HEK293 (cell line): ENCODE results near the gene TMEM127.
A peak's percentile ranks its signal among the peaks of the same experiment; 100 is the strongest.

Experiments
- IKZF3 ChIP-seq: fragments of 450-650 bp; IDR thresholded peaks from 2 replicates; pipeline ENCODE4 v1.5.0; 2018; ENCODE audit warnings: missing biosample characterization, mild to moderate bottlenecking, missing genetic modification characterization, moderate library complexity
- KLF9 ChIP-seq: fragments of 450-650 bp; formaldehyde crosslinking; IDR thresholded peaks from 2 replicates; pipeline ENCODE4 v1.5.1; 2016; ENCODE audit warnings: missing biosample characterization, missing genetic modification characterization, low read depth
- PRDM1 ChIP-seq: fragments of 450-650 bp; formaldehyde crosslinking; IDR thresholded peaks from 2 replicates; pipeline ENCODE4; 2016; ENCODE audit warnings: missing biosample characterization, missing genetic modification characterization
- RBAK ChIP-seq: fragments of 450-650 bp; formaldehyde crosslinking; IDR thresholded peaks from 2 replicates; pipeline ENCODE4 v1.5.1; 2016; ENCODE audit warnings: missing biosample characterization, missing genetic modification characterization
- TRIM28 ChIP-seq: IDR thresholded peaks from 2 replicates; pipeline ENCODE4 v1.6.1; 2011; ENCODE audit warnings: low read length, control low read depth, borderline replicate concordance
- WT1 ChIP-seq: fragments of 450-650 bp; formaldehyde crosslinking; IDR thresholded peaks from 2 replicates; pipeline ENCODE4 v1.5.1; 2016; ENCODE audit warnings: missing biosample characterization, missing genetic modification characterization
- ZBTB17 ChIP-seq: fragments of 450-650 bp; formaldehyde crosslinking; IDR thresholded peaks from 2 replicates; pipeline ENCODE4 v1.5.1; 2016; ENCODE audit warnings: missing biosample characterization, missing genetic modification characterization
- ZBTB48 ChIP-seq: fragments of 450-650 bp; formaldehyde crosslinking; IDR thresholded peaks from 2 replicates; pipeline ENCODE4 v1.5.1; 2016; ENCODE audit warnings: missing biosample characterization, missing genetic modification characterization
- ZFP37 ChIP-seq: fragments of 450-650 bp; formaldehyde crosslinking; IDR thresholded peaks from 2 replicates; pipeline ENCODE4 v1.5.1; 2016; ENCODE audit warnings: missing biosample characterization, missing genetic modification characterization
- ZFP41 ChIP-seq: fragments of 450-650 bp; formaldehyde crosslinking; IDR thresholded peaks from 2 replicates; pipeline ENCODE4 v1.5.1; 2016; ENCODE audit warnings: missing biosample characterization, missing genetic modification characterization, borderline replicate concordance
- ZIC2 ChIP-seq: fragments of 450-650 bp; formaldehyde crosslinking; IDR thresholded peaks from 2 replicates; pipeline ENCODE4 v1.5.1; 2016; ENCODE audit warnings: missing biosample characterization, missing genetic modification characterization
- ZNF112 ChIP-seq: fragments of 450-650 bp; formaldehyde crosslinking; IDR thresholded peaks from 2 replicates; pipeline ENCODE4 v1.5.0; 2017; ENCODE audit warnings: missing biosample characterization, missing genetic modification characterization
- ZNF133 ChIP-seq: fragments of 450-650 bp; formaldehyde crosslinking; IDR thresholded peaks from 2 replicates; pipeline ENCODE4 v1.5.1; 2016; ENCODE audit warnings: missing biosample characterization, missing genetic modification characterization
- ZNF174 ChIP-seq: fragments of 450-650 bp; formaldehyde crosslinking; IDR thresholded peaks from 2 replicates; pipeline ENCODE4 v1.5.0; 2017; ENCODE audit warnings: missing biosample characterization, mild to moderate bottlenecking, missing genetic modification characterization
- ZNF184 ChIP-seq: fragments of 450-650 bp; IDR thresholded peaks from 2 replicates; pipeline ENCODE4 v1.5.1; 2018; ENCODE audit warnings: missing biosample characterization, mild to moderate bottlenecking, missing genetic modification characterization
- ZNF211 ChIP-seq: fragments of 450-650 bp; formaldehyde crosslinking; IDR thresholded peaks from 2 replicates; pipeline ENCODE4 v1.5.1; 2016; ENCODE audit warnings: low read depth, missing biosample characterization, missing genetic modification characterization
- ZNF23 ChIP-seq: fragments of 450-650 bp; formaldehyde crosslinking; IDR thresholded peaks from 2 replicates; pipeline ENCODE4 v1.5.1; 2016; ENCODE audit warnings: missing biosample characterization, missing genetic modification characterization, borderline replicate concordance
- ZNF239 ChIP-seq: fragments of 450-650 bp; formaldehyde crosslinking; IDR thresholded peaks from 2 replicates; pipeline ENCODE4 v1.5.1; 2016; ENCODE audit warnings: missing biosample characterization, missing genetic modification characterization
- ZNF311 ChIP-seq: fragments of 450-650 bp; formaldehyde crosslinking; IDR thresholded peaks from 2 replicates; pipeline ENCODE4 v1.5.1; 2017; ENCODE audit warnings: missing biosample characterization, missing genetic modification characterization, borderline replicate concordance
- ZNF324 ChIP-seq: fragments of 450-650 bp; formaldehyde crosslinking; IDR thresholded peaks from 2 replicates; pipeline ENCODE4 v1.5.1; 2016; ENCODE audit warnings: missing biosample characterization, missing genetic modification characterization
- ZNF473 ChIP-seq: fragments of 450-650 bp; formaldehyde crosslinking; IDR thresholded peaks from 2 replicates; pipeline ENCODE4 v1.5.1; 2017; ENCODE audit warnings: missing biosample characterization, missing genetic modification characterization
- ZNF48 ChIP-seq: fragments of 450-650 bp; formaldehyde crosslinking; IDR thresholded peaks from 2 replicates; pipeline ENCODE4 v1.5.1; 2016; ENCODE audit warnings: missing biosample characterization, missing genetic modification characterization
- ZNF510 ChIP-seq: fragments of 450-650 bp; formaldehyde crosslinking; IDR thresholded peaks from 2 replicates; pipeline ENCODE4 v1.5.1; 2018; ENCODE audit warnings: mild to moderate bottlenecking, missing genetic modification characterization, missing biosample characterization; ENCODE audit not compliant: insufficient replicate concordance
- ZNF521 ChIP-seq: fragments of 450-650 bp; formaldehyde crosslinking; IDR thresholded peaks from 2 replicates; pipeline ENCODE4 v1.5.1; 2017; ENCODE audit warnings: missing biosample characterization, mild to moderate bottlenecking, missing genetic modification characterization
- ZNF529 ChIP-seq: fragments of 450-650 bp; formaldehyde crosslinking; IDR thresholded peaks from 2 replicates; pipeline ENCODE4 v1.5.1; 2017; ENCODE audit warnings: missing genetic modification characterization, missing biosample characterization; ENCODE audit not compliant: insufficient replicate concordance
- ZNF544 ChIP-seq: fragments of 450-650 bp; formaldehyde crosslinking; IDR thresholded peaks from 2 replicates; pipeline ENCODE4 v1.5.0; 2017; ENCODE audit warnings: missing biosample characterization, missing genetic modification characterization
- ZNF555 ChIP-seq: fragments of 450-650 bp; formaldehyde crosslinking; conservative IDR thresholded peaks from 2 replicates; pipeline ENCODE4 v1.5.1; 2017; ENCODE audit warnings: missing biosample characterization, mild to moderate bottlenecking, missing genetic modification characterization, inconsistent platforms
- ZNF670 ChIP-seq: fragments of 450-650 bp; formaldehyde crosslinking; IDR thresholded peaks from 2 replicates; pipeline ENCODE4 v1.5.1; 2016; ENCODE audit warnings: missing biosample characterization, missing genetic modification characterization, low read depth
- ZNF701 ChIP-seq: fragments of 450-650 bp; formaldehyde crosslinking; IDR thresholded peaks from 2 replicates; pipeline ENCODE4 v1.5.1; 2016; ENCODE audit warnings: missing biosample characterization, missing genetic modification characterization
- TF ChIP-seq, protein P1 (sequence below): fragments of 450-650 bp; formaldehyde crosslinking; IDR thresholded peaks from 2 replicates; pipeline ENCODE4 v1.5.1; 2016; ENCODE audit warnings: missing biosample characterization, missing genetic modification characterization
- TF ChIP-seq, protein P2 (sequence below): fragments of 450-650 bp; formaldehyde crosslinking; IDR thresholded peaks from 2 replicates; pipeline ENCODE4 v1.5.1; 2016; ENCODE audit warnings: missing biosample characterization, missing genetic modification characterization
- TF ChIP-seq, protein P3 (sequence below): fragments of 450-650 bp; formaldehyde crosslinking; IDR thresholded peaks from 2 replicates; pipeline ENCODE4 v1.5.1; 2016; ENCODE audit warnings: missing biosample characterization, missing genetic modification characterization
- TF ChIP-seq, protein P4 (sequence below): fragments of 450-650 bp; formaldehyde crosslinking; IDR thresholded peaks from 2 replicates; pipeline ENCODE4 v1.5.0; 2017; ENCODE audit warnings: missing biosample characterization, missing genetic modification characterization, borderline replicate concordance
- TF ChIP-seq, protein P5 (sequence below): fragments of 450-650 bp; formaldehyde crosslinking; IDR thresholded peaks from 2 replicates; pipeline ENCODE4 v1.5.1; 2016; ENCODE audit warnings: missing biosample characterization, missing genetic modification characterization

The TMEM127 gene

DNA sequence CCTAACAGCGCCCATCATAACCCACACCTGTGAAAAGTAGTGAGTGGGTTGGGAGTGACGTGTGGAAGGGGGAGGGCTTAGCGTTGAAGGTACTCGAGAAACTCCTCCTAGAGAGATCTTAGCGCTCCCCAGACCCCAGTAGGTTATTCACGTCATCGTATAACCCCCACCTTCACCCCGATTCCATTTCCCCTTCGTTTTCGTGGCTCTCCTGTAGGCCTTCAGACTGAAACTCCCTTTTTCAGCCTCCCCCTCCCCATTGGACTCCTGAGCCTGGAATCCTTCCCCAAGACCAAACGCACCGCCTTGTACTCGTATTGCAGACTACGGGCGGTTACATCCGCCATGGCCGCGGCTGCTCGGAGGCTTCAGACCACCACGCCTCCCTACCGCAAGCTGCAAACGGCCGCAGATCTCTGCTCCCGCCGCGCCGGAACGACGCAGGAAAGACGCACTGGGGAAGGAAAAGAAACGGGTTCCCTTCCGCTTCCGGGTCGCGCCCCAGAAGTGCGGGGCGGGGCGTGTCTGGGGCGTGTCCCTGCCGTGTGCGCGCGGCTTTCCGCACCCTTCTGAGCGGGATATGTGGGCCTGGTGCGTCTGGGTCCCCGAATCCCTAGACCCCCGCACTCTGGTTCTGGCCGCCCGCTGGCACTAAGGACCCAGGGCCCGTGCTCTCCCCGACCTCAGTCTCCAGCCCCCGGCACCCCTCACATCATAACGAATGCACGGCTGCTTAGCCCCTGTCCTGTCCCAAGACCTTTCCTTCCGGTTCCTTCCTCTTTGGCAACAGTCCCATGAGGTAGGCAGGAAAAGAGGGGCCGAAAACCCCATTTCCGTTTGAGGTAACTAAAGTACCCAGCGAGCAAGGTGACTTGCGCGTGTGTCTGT, 39.5 kb upstream of the TMEM127 start, which contains the start of gene SNRNP200 (continued):
- TF ChIP-seq, protein P1, sequence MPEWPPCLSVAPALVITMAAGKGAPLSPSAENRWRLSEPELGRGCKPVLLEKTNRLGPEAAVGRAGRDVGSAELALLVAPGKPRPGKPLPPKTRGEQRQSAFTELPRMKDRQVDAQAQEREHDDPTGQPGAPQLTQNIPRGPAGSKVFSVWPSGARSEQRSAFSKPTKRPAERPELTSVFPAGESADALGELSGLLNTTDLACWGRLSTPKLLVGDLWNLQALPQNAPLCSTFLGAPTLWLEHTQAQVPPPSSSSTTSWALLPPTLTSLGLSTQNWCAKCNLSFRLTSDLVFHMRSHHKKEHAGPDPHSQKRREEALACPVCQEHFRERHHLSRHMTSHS (tag by site-specific recombination), result no peak
- TF ChIP-seq, protein P2, sequence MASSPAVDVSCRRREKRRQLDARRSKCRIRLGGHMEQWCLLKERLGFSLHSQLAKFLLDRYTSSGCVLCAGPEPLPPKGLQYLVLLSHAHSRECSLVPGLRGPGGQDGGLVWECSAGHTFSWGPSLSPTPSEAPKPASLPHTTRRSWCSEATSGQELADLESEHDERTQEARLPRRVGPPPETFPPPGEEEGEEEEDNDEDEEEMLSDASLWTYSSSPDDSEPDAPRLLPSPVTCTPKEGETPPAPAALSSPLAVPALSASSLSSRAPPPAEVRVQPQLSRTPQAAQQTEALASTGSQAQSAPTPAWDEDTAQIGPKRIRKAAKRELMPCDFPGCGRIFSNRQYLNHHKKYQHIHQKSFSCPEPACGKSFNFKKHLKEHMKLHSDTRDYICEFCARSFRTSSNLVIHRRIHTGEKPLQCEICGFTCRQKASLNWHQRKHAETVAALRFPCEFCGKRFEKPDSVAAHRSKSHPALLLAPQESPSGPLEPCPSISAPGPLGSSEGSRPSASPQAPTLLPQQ (tag by site-specific recombination), result peak; percentile 33; the same call in 1 of the 2 replicates
- no peak for TF ChIP-seq ZNF473
- no peak for TF ChIP-seq ZNF23 (tag by site-specific recombination)
- TF ChIP-seq, protein P3, sequence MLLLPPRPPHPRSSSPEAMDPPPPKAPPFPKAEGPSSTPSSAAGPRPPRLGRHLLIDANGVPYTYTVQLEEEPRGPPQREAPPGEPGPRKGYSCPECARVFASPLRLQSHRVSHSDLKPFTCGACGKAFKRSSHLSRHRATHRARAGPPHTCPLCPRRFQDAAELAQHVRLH (tag by site-specific recombination), result no peak
- TF ChIP-seq ZNF521 (tag by site-specific recombination), result no peak
- no peak for TF ChIP-seq ZNF112
- TF ChIP-seq ZNF48 (tag by site-specific recombination), result no peak
- TF ChIP-seq, protein P4, sequence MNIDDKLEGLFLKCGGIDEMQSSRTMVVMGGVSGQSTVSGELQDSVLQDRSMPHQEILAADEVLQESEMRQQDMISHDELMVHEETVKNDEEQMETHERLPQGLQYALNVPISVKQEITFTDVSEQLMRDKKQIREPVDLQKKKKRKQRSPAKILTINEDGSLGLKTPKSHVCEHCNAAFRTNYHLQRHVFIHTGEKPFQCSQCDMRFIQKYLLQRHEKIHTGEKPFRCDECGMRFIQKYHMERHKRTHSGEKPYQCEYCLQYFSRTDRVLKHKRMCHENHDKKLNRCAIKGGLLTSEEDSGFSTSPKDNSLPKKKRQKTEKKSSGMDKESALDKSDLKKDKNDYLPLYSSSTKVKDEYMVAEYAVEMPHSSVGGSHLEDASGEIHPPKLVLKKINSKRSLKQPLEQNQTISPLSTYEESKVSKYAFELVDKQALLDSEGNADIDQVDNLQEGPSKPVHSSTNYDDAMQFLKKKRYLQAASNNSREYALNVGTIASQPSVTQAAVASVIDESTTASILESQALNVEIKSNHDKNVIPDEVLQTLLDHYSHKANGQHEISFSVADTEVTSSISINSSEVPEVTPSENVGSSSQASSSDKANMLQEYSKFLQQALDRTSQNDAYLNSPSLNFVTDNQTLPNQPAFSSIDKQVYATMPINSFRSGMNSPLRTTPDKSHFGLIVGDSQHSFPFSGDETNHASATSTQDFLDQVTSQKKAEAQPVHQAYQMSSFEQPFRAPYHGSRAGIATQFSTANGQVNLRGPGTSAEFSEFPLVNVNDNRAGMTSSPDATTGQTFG, result no peak
- no peak for TF ChIP-seq ZNF211
- no peak for TF ChIP-seq IKZF3 (tag by site-specific recombination)
- TF ChIP-seq RBAK (tag by site-specific recombination), result no peak
- no peak for TF ChIP-seq ZNF529 (tag by site-specific recombination)
- TF ChIP-seq ZNF555 (tag by site-specific recombination), result no peak
- TF ChIP-seq ZNF510 (tag by site-specific recombination), result no peak
- TF ChIP-seq ZIC2 (tag by site-specific recombination), result no peak; the same call in none of the 2 replicates
- TF ChIP-seq TRIM28, result peak; percentile 18; the same call in 1 of the 2 replicates
- no peak for TF ChIP-seq ZNF670 (tag by site-specific recombination)
- TF ChIP-seq ZNF324, result peak; percentile 48; the same call in 1 of the 2 replicates
- no peak for TF ChIP-seq PRDM1 (tag by site-specific recombination)
- TF ChIP-seq ZNF701 (tag by site-specific recombination), result no peak
- TF ChIP-seq ZNF239 (tag by site-specific recombination), result no peak
- 0 out of 2 replicates have a peak, but pooled peaks have one; percentile 28 for TF ChIP-seq WT1 (tag by site-specific recombination)
- TF ChIP-seq ZBTB48, result no peak; the same call in 1 of the 2 replicates
- no peak for TF ChIP-seq ZFP41 (tag by site-specific recombination)
- peak; percentile 75 for TF ChIP-seq ZBTB17
- TF ChIP-seq ZNF133 (tag by site-specific recombination), result no peak
- TF ChIP-seq ZNF311 (tag by site-specific recombination), result no peak
- 0 out of 2 replicates have a peak, but pooled peaks have one; percentile 55 for TF ChIP-seq ZFP37
- no peak for TF ChIP-seq ZNF544 (tag by site-specific recombination)
- TF ChIP-seq ZNF174 (tag by site-specific recombination), result no peak
- peak; percentile 99 for TF ChIP-seq KLF9
- no peak for TF ChIP-seq ZNF184 (tag by site-specific recombination)
- TF ChIP-seq, protein P5, sequence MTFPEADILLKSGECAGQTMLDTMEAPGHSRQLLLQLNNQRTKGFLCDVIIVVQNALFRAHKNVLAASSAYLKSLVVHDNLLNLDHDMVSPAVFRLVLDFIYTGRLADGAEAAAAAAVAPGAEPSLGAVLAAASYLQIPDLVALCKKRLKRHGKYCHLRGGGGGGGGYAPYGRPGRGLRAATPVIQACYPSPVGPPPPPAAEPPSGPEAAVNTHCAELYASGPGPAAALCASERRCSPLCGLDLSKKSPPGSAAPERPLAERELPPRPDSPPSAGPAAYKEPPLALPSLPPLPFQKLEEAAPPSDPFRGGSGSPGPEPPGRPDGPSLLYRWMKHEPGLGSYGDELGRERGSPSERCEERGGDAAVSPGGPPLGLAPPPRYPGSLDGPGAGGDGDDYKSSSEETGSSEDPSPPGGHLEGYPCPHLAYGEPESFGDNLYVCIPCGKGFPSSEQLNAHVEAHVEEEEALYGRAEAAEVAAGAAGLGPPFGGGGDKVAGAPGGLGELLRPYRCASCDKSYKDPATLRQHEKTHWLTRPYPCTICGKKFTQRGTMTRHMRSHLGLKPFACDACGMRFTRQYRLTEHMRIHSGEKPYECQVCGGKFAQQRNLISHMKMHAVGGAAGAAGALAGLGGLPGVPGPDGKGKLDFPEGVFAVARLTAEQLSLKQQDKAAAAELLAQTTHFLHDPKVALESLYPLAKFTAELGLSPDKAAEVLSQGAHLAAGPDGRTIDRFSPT (tag by site-specific recombination), result no peak
